HepG2 (cell line): ENCODE results near the gene RAET1E. TPM values are rescaled to one million over a fixed set of nuclear protein-coding genes. Genes with fewer than 3 reads are reported as not detected.

Experiments
- CEBPG ChIP-seq: IDR thresholded peaks from 2 replicates; pipeline ENCODE4 v1.6.1; 2016
- CREB1 ChIP-seq, 2 experiments: fragments of 450-650 bp in 1 of 2; IDR thresholded peaks; 2 replicates each; pipeline ENCODE4 v1.6.1; 2016 to 2017; ENCODE audit warnings: control low read depth in 1 of 2, mild to moderate bottlenecking in 1 of 2, missing compliant biosample characterization in 1 of 2, missing genetic modification characterization in 1 of 2
- DPF2 ChIP-seq: sonication (generic); formaldehyde crosslinking; IDR thresholded peaks from 2 replicates; pipeline ENCODE4 v1.4.0; 2020; ENCODE audit warnings: mild to moderate bottlenecking, low read depth, missing genetic modification reagents, borderline replicate concordance
- FOXC1 ChIP-seq: sonication (generic); formaldehyde crosslinking; IDR thresholded peaks from 2 replicates; pipeline ENCODE4 v1.8.0; 2022; ENCODE audit warnings: mild to moderate bottlenecking, missing genetic modification reagents, borderline replicate concordance
- GTF3A ChIP-seq: sonication (generic); formaldehyde crosslinking; conservative IDR thresholded peaks from 2 replicates; pipeline ENCODE4 v1.4.0; 2020; ENCODE audit warnings: mild to moderate bottlenecking, missing genetic modification reagents
- HOXA3 ChIP-seq: sonication (generic); formaldehyde crosslinking; IDR thresholded peaks from 2 replicates; pipeline ENCODE4 v1.5.0; 2020; ENCODE audit warnings: missing genetic modification reagents
- LCORL ChIP-seq, 2 experiments: fragments of 450-650 bp in 1 of 2; sonication (generic) in 1 of 2; formaldehyde crosslinking in 1 of 2; IDR thresholded peaks; 2 replicates each; pipeline versions ENCODE4 v1.5.0 to v1.6.1; 2017 to 2020; ENCODE audit warnings: antibody characterized with exemption in 1 of 2, missing genetic modification reagents in 1 of 2
- MED8 ChIP-seq: sonication (generic); formaldehyde crosslinking; IDR thresholded peaks from 2 replicates; pipeline ENCODE4 v1.8.1; 2023; ENCODE audit warnings: mild to moderate bottlenecking, missing genetic modification reagents; ENCODE audit not compliant: insufficient replicate concordance
- MXI1 ChIP-seq: IDR thresholded peaks from 3 replicates; pipeline ENCODE4 v1.6.1; 2012; ENCODE audit warnings: low read depth, low read length, inconsistent platforms, borderline replicate concordance
- NFYB ChIP-seq: sonication (generic); formaldehyde crosslinking; IDR thresholded peaks from 2 replicates; pipeline ENCODE4 v1.4.0; 2020; ENCODE audit warnings: missing genetic modification reagents
- RAD21 ChIP-seq: fragments of 450-650 bp; formaldehyde crosslinking; IDR thresholded peaks from 2 replicates; pipeline ENCODE4 v1.5.0; 2020; ENCODE audit warnings: mild to moderate bottlenecking
- RARG ChIP-seq: sonication (generic); formaldehyde crosslinking; IDR thresholded peaks from 2 replicates; pipeline ENCODE4 v1.4.0; 2020; ENCODE audit warnings: low read depth, mild to moderate bottlenecking, missing genetic modification reagents
- RFXAP ChIP-seq: sonication (generic); formaldehyde crosslinking; IDR thresholded peaks from 2 replicates; pipeline ENCODE4 v1.4.0; 2020; ENCODE audit warnings: missing genetic modification reagents, borderline replicate concordance
- SMARCE1 ChIP-seq: fragments of 450-650 bp; IDR thresholded peaks from 2 replicates; pipeline ENCODE4 v1.6.1; 2017; ENCODE audit warnings: borderline replicate concordance
- TBP ChIP-seq: sonication (generic); formaldehyde crosslinking; IDR thresholded peaks from 2 replicates; pipeline ENCODE4 v1.5.0; 2020; ENCODE audit warnings: missing genetic modification reagents
- YY1 ChIP-seq: IDR thresholded peaks from 2 replicates; pipeline ENCODE4 v1.6.1; 2011; ENCODE audit warnings: low read length, low read depth, moderate library complexity, mild to moderate bottlenecking; ENCODE audit not compliant: insufficient read depth, insufficient replicate concordance
- ZFAT ChIP-seq: sonication (generic); formaldehyde crosslinking; conservative IDR thresholded peaks from 2 replicates; pipeline ENCODE4 v1.8.1; 2023; ENCODE audit warnings: missing genetic modification reagents, inconsistent platforms
- ZHX1 ChIP-seq: sonication (generic); formaldehyde crosslinking; IDR thresholded peaks from 2 replicates; pipeline ENCODE4 v1.8.1; 2022; ENCODE audit warnings: low read depth, mild to moderate bottlenecking, missing genetic modification reagents
- ZNF256 ChIP-seq: sonication (generic); formaldehyde crosslinking; conservative IDR thresholded peaks from 2 replicates; pipeline ENCODE4 v1.4.0; 2020; ENCODE audit warnings: missing genetic modification reagents
- ZNF33A ChIP-seq: sonication (generic); formaldehyde crosslinking; IDR thresholded peaks from 2 replicates; pipeline ENCODE4 v1.5.1; 2020; ENCODE audit warnings: missing genetic modification reagents, mild to moderate bottlenecking, moderate library complexity, borderline replicate concordance
- ZNF383 ChIP-seq: sonication (generic); formaldehyde crosslinking; IDR thresholded peaks from 2 replicates; pipeline ENCODE4 v1.4.0; 2020; ENCODE audit warnings: missing genetic modification reagents, mild to moderate bottlenecking, borderline replicate concordance
- ZNF703 ChIP-seq: sonication (generic); formaldehyde crosslinking; IDR thresholded peaks from 2 replicates; pipeline ENCODE4 v1.5.1; 2020; ENCODE audit warnings: missing genetic modification reagents, mild to moderate bottlenecking, moderate library complexity, borderline replicate concordance
- polyA plus RNA-seq, 8 experiments: library from polyadenylated mRNA; depleted of rRNA in 3 of 8; stranded (reverse) in 7 of 8; unstranded in 1 of 8; fragments of >200 nt; fragmentation: Illumina TruSeq in 4 of 8; extraction: Trizol in 4 of 8; gene quantifications; 2 replicates each; pipeline versions ENCODE4 v1.2.1 to v1.2.3, GENCODE V29; 2011 to 2016; ENCODE audit warnings: low read depth in 4 of 8, missing spikeins in 1 of 8, mixed read lengths in 1 of 8; ENCODE audit not compliant: insufficient read depth in 1 of 8
- total RNA-seq, 5 experiments: library from RNA; depleted of rRNA; stranded (reverse); fragments of >200 nt; fragmentation: Illumina TruSeq; extraction: Trizol; gene quantifications; 2 replicates each; pipeline ENCODE4 v1.2.3, GENCODE V29; 2016; ENCODE audit warnings: low read depth in 1 of 5
- TF ChIP-seq, protein P1 (sequence below): sonication (generic); formaldehyde crosslinking; IDR thresholded peaks from 2 replicates; pipeline ENCODE4 v1.4.0; 2020; ENCODE audit warnings: missing genetic modification reagents, borderline replicate concordance
- TF ChIP-seq, protein P2 (sequence below): sonication (generic); formaldehyde crosslinking; IDR thresholded peaks from 2 replicates; pipeline ENCODE4 v1.5.1; 2020; ENCODE audit warnings: mild to moderate bottlenecking, moderate library complexity, missing genetic modification reagents

RAET1E gene
- total and polyA plus RNA-seq, 2 of the 13 experiments (the other 11 are each of a cell fraction or from before 2014, with no cell fraction given): not detected

GRCh38 chr6:149934249-149935156 lies 36.6 kb upstream of the RAET1E start (continued):
- TF ChIP-seq, protein P1, sequence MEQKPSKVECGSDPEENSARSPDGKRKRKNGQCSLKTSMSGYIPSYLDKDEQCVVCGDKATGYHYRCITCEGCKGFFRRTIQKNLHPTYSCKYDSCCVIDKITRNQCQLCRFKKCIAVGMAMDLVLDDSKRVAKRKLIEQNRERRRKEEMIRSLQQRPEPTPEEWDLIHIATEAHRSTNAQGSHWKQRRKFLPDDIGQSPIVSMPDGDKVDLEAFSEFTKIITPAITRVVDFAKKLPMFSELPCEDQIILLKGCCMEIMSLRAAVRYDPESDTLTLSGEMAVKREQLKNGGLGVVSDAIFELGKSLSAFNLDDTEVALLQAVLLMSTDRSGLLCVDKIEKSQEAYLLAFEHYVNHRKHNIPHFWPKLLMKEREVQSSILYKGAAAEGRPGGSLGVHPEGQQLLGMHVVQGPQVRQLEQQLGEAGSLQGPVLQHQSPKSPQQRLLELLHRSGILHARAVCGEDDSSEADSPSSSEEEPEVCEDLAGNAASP (CRISPR knock-in tag): no peak
- TF ChIP-seq RFXAP (CRISPR knock-in tag) (no peak), ZNF383 (CRISPR knock-in tag) (no peak), YY1 (no peak), DPF2 (no peak), RARG (CRISPR knock-in tag) (no peak), TBP (CRISPR knock-in tag) (no peak), LCORL (IDR thresholded peaks at IDR 0.05) (peak; percentile 34; the same call in 1 of the 2 replicates), LCORL (CRISPR knock-in tag; IDR thresholded peaks at IDR 0.05) (no peak), CREB1 (IDR thresholded peaks at IDR 0.05) (peak; percentile 92), CREB1 (CRISPR knock-in tag; IDR thresholded peaks at IDR 0.05) (no peak), ZNF33A (CRISPR knock-in tag) (no peak), GTF3A (CRISPR knock-in tag) (no peak), HOXA3 (CRISPR knock-in tag) (peak; percentile 80), NFYB (CRISPR knock-in tag) (no peak), ZHX1 (CRISPR knock-in tag) (0 out of 2 replicates have a peak, but pooled peaks have one; percentile 34), CEBPG (CRISPR knock-in tag) (peak; percentile 48; the same call in 1 of the 2 replicates), MED8 (CRISPR knock-in tag) (no peak), RAD21 (peak; percentile 80), ZFAT (no peak), ZNF256 (CRISPR knock-in tag) (no peak), ZNF703 (no peak), FOXC1 (no peak), SMARCE1 (no peak), MXI1 (no peak)
- TF ChIP-seq, protein P2, sequence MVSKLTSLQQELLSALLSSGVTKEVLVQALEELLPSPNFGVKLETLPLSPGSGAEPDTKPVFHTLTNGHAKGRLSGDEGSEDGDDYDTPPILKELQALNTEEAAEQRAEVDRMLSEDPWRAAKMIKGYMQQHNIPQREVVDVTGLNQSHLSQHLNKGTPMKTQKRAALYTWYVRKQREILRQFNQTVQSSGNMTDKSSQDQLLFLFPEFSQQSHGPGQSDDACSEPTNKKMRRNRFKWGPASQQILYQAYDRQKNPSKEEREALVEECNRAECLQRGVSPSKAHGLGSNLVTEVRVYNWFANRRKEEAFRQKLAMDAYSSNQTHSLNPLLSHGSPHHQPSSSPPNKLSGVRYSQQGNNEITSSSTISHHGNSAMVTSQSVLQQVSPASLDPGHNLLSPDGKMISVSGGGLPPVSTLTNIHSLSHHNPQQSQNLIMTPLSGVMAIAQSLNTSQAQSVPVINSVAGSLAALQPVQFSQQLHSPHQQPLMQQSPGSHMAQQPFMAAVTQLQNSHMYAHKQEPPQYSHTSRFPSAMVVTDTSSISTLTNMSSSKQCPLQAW (CRISPR knock-in tag): no peak
